ENCODE measurements around the gene NUCB1. TPM values are rescaled to one million over a fixed set of nuclear protein-coding genes. Genes with fewer than 3 reads are reported as not detected.

NUCB1 gene
- polyA plus RNA-seq, 10 donors, result 118 to 190 (median 146) TPM

Other genes with a start within 250 kb of the NUCB1 start
- gene NTN5, start 227.3 kb upstream of the NUCB1 start, polyA plus RNA-seq (ENCODE audit: insufficient read length in 10 of 10), result 1 to 10 TPM in 8 of 10 donors, under 1 TPM in 2; 0.67 to 9.6 (median 2.3) TPM
- 1 to 10 TPM in 2 of 10 donors, under 1 TPM in 8; 0.39 to 1.2 (median 0.83) TPM for gene FUT2, start 204.3 kb upstream of the NUCB1 start, polyA plus RNA-seq (ENCODE audit: insufficient read length in 10 of 10)
- 100 to 1,000 TPM in 6 of 10 donors, 10 to 100 TPM in 4; 47.0 to 137 (median 107) TPM for gene MAMSTR, start 180.6 kb upstream of the NUCB1 start, polyA plus RNA-seq (ENCODE audit: insufficient read length in 10 of 10)
- gene RASIP1, start 159.7 kb upstream of the NUCB1 start, polyA plus RNA-seq (ENCODE audit: insufficient read length in 10 of 10), result 10 to 100 TPM; 18.7 to 28.8 (median 21.7) TPM
- 1 to 10 TPM in 4 of 10 donors, under 1 TPM in 6; 0.23 to 2.2 (median 0.94) TPM for gene IZUMO1, start 153.4 kb upstream of the NUCB1 start, polyA plus RNA-seq (ENCODE audit: insufficient read length in 10 of 10)
- 1 to 10 TPM in 7 of 10 donors, under 1 TPM in 3; 0.62 to 1.9 (median 1.2) TPM for gene FUT1, start 147.7 kb upstream of the NUCB1 start, polyA plus RNA-seq (ENCODE audit: insufficient read length in 10 of 10)
- gene FGF21, start 144.8 kb upstream of the NUCB1 start, polyA plus RNA-seq (ENCODE audit: insufficient read length in 10 of 10), result not detected
- 10 to 100 TPM; 19.6 to 24.3 (median 22.4) TPM for gene BCAT2, start 89.3 kb upstream of the NUCB1 start, polyA plus RNA-seq (ENCODE audit: insufficient read length in 10 of 10)
- 1 to 10 TPM; 2.6 to 4.5 (median 3.2) TPM for gene HSD17B14, start 63.8 kb upstream of the NUCB1 start, polyA plus RNA-seq (ENCODE audit: insufficient read length in 10 of 10)
- 10 to 100 TPM; 23.6 to 43.5 (median 33.1) TPM for gene PLEKHA4, start 31.7 kb upstream of the NUCB1 start, polyA plus RNA-seq (ENCODE audit: insufficient read length in 10 of 10)
- gene PPP1R15A, start 27.9 kb upstream of the NUCB1 start, polyA plus RNA-seq (ENCODE audit: insufficient read length in 10 of 10), result 10 to 100 TPM; 44.3 to 79.0 (median 62.4) TPM
- gene TULP2, start 1.6 kb upstream of the NUCB1 start, polyA plus RNA-seq (ENCODE audit: insufficient read length in 10 of 10), result under 1 TPM in 5 of 10 donors, not detected in 5; 0.16 to 0.54 (median 0.30) TPM
- gene DHDH, start 33.4 kb downstream of the NUCB1 start, polyA plus RNA-seq (ENCODE audit: insufficient read length in 10 of 10), result under 1 TPM in 9 of 10 donors, not detected in 1; 0.15 to 0.80 (median 0.39) TPM
- 10 to 100 TPM; 32.8 to 56.5 (median 42.7) TPM for gene BAX, start 54.6 kb downstream of the NUCB1 start, polyA plus RNA-seq (ENCODE audit: insufficient read length in 10 of 10)
- gene FTL, start 65.0 kb downstream of the NUCB1 start, polyA plus RNA-seq (ENCODE audit: insufficient read length in 10 of 10), result 100 to 1,000 TPM; 520 to 975 (median 659) TPM
- 100 to 1,000 TPM in 2 of 10 donors, 10 to 100 TPM in 8; 52.5 to 103 (median 84.0) TPM for gene GYS1, start 93.0 kb downstream of the NUCB1 start, polyA plus RNA-seq (ENCODE audit: insufficient read length in 10 of 10)
- gene RUVBL2, start 93.6 kb downstream of the NUCB1 start, polyA plus RNA-seq (ENCODE audit: insufficient read length in 10 of 10), result 10 to 100 TPM; 43.8 to 73.4 (median 52.0) TPM
- gene LHB, start 116.8 kb downstream of the NUCB1 start, polyA plus RNA-seq (ENCODE audit: insufficient read length in 10 of 10), result under 1 TPM in 1 of 10 donors, not detected in 9; 0.34 TPM
- under 1 TPM in 2 of 10 donors, not detected in 8; 0.19 to 0.54 TPM for gene CGB3, start 124.0 kb downstream of the NUCB1 start, polyA plus RNA-seq (ENCODE audit: insufficient read length in 10 of 10)
- under 1 TPM in 1 of 10 donors, not detected in 9; 0.49 TPM for gene CGB2, start 131.6 kb downstream of the NUCB1 start, polyA plus RNA-seq (ENCODE audit: insufficient read length in 10 of 10)
- gene CGB1, start 136.6 kb downstream of the NUCB1 start, polyA plus RNA-seq (ENCODE audit: insufficient read length in 10 of 10), result under 1 TPM in 1 of 10 donors, not detected in 9; 0.90 TPM
- 1 to 10 TPM in 4 of 10 donors, under 1 TPM in 1, not detected in 5; 0.44 to 2.1 (median 1.5) TPM for gene CGB5, start 143.5 kb downstream of the NUCB1 start, polyA plus RNA-seq (ENCODE audit: insufficient read length in 10 of 10)
- gene CGB8, start 148.8 kb downstream of the NUCB1 start, polyA plus RNA-seq (ENCODE audit: insufficient read length in 10 of 10), result 1 to 10 TPM in 2 of 10 donors, under 1 TPM in 3, not detected in 5; 0.40 to 1.6 (median 0.82) TPM
- gene CGB7, start 157.4 kb downstream of the NUCB1 start, polyA plus RNA-seq (ENCODE audit: insufficient read length in 10 of 10), result 1 to 10 TPM in 3 of 10 donors, under 1 TPM in 7; 0.50 to 1.5 (median 0.66) TPM
- gene NTF4, start 164.5 kb downstream of the NUCB1 start, polyA plus RNA-seq (ENCODE audit: insufficient read length in 10 of 10), result 1 to 10 TPM; 2.4 to 5.8 (median 3.8) TPM
- 1 to 10 TPM; 3.3 to 9.4 (median 7.1) TPM for gene KCNA7, start 172.4 kb downstream of the NUCB1 start, polyA plus RNA-seq (ENCODE audit: insufficient read length in 10 of 10)
- gene SNRNP70, start 185.1 kb downstream of the NUCB1 start, polyA plus RNA-seq (ENCODE audit: insufficient read length in 10 of 10), result 100 to 1,000 TPM; 136 to 261 (median 187) TPM
- 10 to 100 TPM in 4 of 10 donors, 1 to 10 TPM in 6; 8.1 to 14.5 (median 9.8) TPM for gene LIN7B, start 214.1 kb downstream of the NUCB1 start, polyA plus RNA-seq (ENCODE audit: insufficient read length in 10 of 10)
- 1 to 10 TPM in 1 of 10 donors, under 1 TPM in 7, not detected in 2; 0.26 to 1.4 (median 0.64) TPM for gene C19orf73, start 218.8 kb downstream of the NUCB1 start, polyA plus RNA-seq (ENCODE audit: insufficient read length in 10 of 10)
- gene PPFIA3, start 219.2 kb downstream of the NUCB1 start, polyA plus RNA-seq (ENCODE audit: insufficient read length in 10 of 10), result 10 to 100 TPM in 1 of 10 donors, 1 to 10 TPM in 9; 3.4 to 11.9 (median 6.6) TPM

All from muscle of back (tissue), 10 donors.